K562 (cell line): ENCODE results near the gene PRAMEF11. TPM values are rescaled to one million over a fixed set of nuclear protein-coding genes. Genes with fewer than 3 reads are reported as not detected.
"Not testable (repeated sequence)": the region's sequence is repeated elsewhere in the genome, so short reads cannot be mapped to it uniquely, and the experiment has no call there.

Experiments
- ATAC-seq: fragments of 200-7000 bp; cut with Tn5 transposase; 3 replicates; pipeline ENCODE4 v1.9.1; 2020; ENCODE audit warnings: moderate library complexity
- BruUV-seq: library from RNA; stranded (reverse); fragments of 400-500 nt; replicated peaks from 2 replicates; lab custom pipeline; 2021; lab: Mats Ljungman, UMichigan
- CTCF ChIA-PET: fragments of 300-600 bp; formaldehyde crosslinking; extraction: SDS; loops from one replicate; lab custom pipeline; 2021; ENCODE audit warnings: low intra/inter-chr PET ratio; lab: Yijun Ruan, JAX
- POLR2A ChIA-PET: fragments of 300-600, 350-650 bp; sonication (Branson Sonifier 250); formaldehyde crosslinking; extraction: SDS; loops from one replicate; lab custom pipeline; 2021; ENCODE audit warnings: antibody characterized with exemption, inconsistent platforms; lab: Yijun Ruan, JAX
- DNase-seq, 4 experiments: peaks; one replicate each; pipeline versions ENCODE4 v3.0.0 to v3.0.0-alpha.2; 2011 to 2018; ENCODE audit warnings: low spot score in 3 of 4, mixed read lengths in 3 of 4; ENCODE audit errors: extremely low read depth in 1 of 4
- FAIRE-seq: peaks from 2 replicates; lab custom pipeline; 2011; peaks lifted over from hg19 to GRCh38; lab: Jason Lieb, UNC
- H2AFZ ChIP-seq: 2 replicates; pipeline ENCODE4 v1.6.0; 2011; ENCODE audit warnings: low read depth, low read length, control low read depth, inconsistent platforms
- H3K27ac ChIP-seq: fragments of 200-600 bp; 3 replicates; pipeline ENCODE4 v1.8.0; 2011; ENCODE audit warnings: low read depth, mild to moderate bottlenecking, control low read depth, inconsistent platforms, low read length, moderate library complexity, mixed read lengths; ENCODE audit errors: extremely low read depth
- H3K27me3 ChIP-seq, 2 experiments: fragments of 300-600 bp in 1 of 2; 2 replicates in 1 of 2; 3 replicates in 1 of 2; pipeline versions ENCODE4 v1.6.0 to v1.8.0; 2011; ENCODE audit warnings: inconsistent platforms in 2 of 2, low read length in 2 of 2, mild to moderate bottlenecking in 1 of 2, mixed read lengths in 1 of 2, moderate library complexity in 1 of 2; ENCODE audit not compliant: control insufficient read depth in 2 of 2, insufficient read depth in 2 of 2
- H3K36me3 ChIP-seq: fragments of 300-600 bp; 3 replicates; pipeline ENCODE4 v1.8.0; 2011; ENCODE audit warnings: mild to moderate bottlenecking, low read length, inconsistent platforms; ENCODE audit not compliant: control insufficient read depth, insufficient read depth
- H3K4me1 ChIP-seq, 2 experiments: fragments of 200-600 bp in 1 of 2; replicated peaks in 1 of 2; 2 replicates in 1 of 2; 3 replicates in 1 of 2; pipeline versions ENCODE4 v1.5.1 to v1.8.0; 2011; ENCODE audit warnings: inconsistent platforms in 2 of 2, low read length in 2 of 2, mild to moderate bottlenecking in 1 of 2, mixed read lengths in 1 of 2, moderate library complexity in 1 of 2; ENCODE audit not compliant: control insufficient read depth in 2 of 2, insufficient read depth in 2 of 2
- H3K4me2 ChIP-seq: 2 replicates; pipeline ENCODE4 v1.6.1; 2011; ENCODE audit warnings: low read length, control low read depth, inconsistent platforms, mixed read lengths; ENCODE audit not compliant: insufficient read depth
- H3K4me3 ChIP-seq: fragments of 200-600 bp; sonication (generic), shearing (Covaris generic); 2 replicates; pipeline ENCODE4 v1.5.1; 2016; ENCODE audit warnings: control low read depth, inconsistent platforms
- H3K79me2 ChIP-seq: fragments of 200-600 bp; 3 replicates; pipeline ENCODE4 v1.8.0; 2011; ENCODE audit warnings: low read length, inconsistent platforms; ENCODE audit not compliant: control insufficient read depth, insufficient read depth
- H3K9ac ChIP-seq, 2 experiments: 2 replicates each; pipeline versions ENCODE4 v1.6.0 to v1.6.1; 2011; ENCODE audit warnings: low read depth in 2 of 2, low read length in 2 of 2, control low read depth in 1 of 2, inconsistent platforms in 1 of 2, mild to moderate bottlenecking in 1 of 2, mixed read lengths in 1 of 2; ENCODE audit not compliant: insufficient read depth in 1 of 2
- H3K9me1 ChIP-seq: one replicate; pipeline ENCODE4 v1.6.0; 2011; ENCODE audit warnings: inconsistent platforms, mild to moderate bottlenecking, low read length, moderate library complexity; ENCODE audit not compliant: control insufficient read depth, insufficient read depth
- H3K9me3 ChIP-seq: replicated peaks from 2 replicates; pipeline ENCODE4 v1.5.1; 2011; ENCODE audit warnings: low read depth, low read length, inconsistent platforms; ENCODE audit not compliant: control insufficient read depth, insufficient read depth
- H4K20me1 ChIP-seq: replicated peaks from 2 replicates; pipeline ENCODE4 v1.6.1; 2011; ENCODE audit warnings: low read length, inconsistent platforms, mixed read lengths; ENCODE audit not compliant: control insufficient read depth, insufficient read depth
- WGBS: fragments of 100-300 bp; shearing (Covaris generic); methylation state at CpG from one replicate; pipeline ENCODE4 v1.1.6; 2016; ENCODE audit warnings: low coverage, mixed read lengths; ENCODE audit not compliant: insufficient coverage; ENCODE audit errors: missing lambda C conversion rate; 5-methylcytosine and 5-hydroxymethylcytosine counted together
- in situ Hi-C: fragments of 300-500 bp; cut with MboI; formaldehyde crosslinking; loops from 4 replicates; pipeline ENCODE4 v1.15.0; 2018; ENCODE audit warnings: inconsistent platforms, mixed read lengths
- intact Hi-C: fragments of 100-400 bp; cut with micrococcal nuclease; formaldehyde crosslinking; loops from 2 replicates; pipeline ENCODE4 v1.14.2; 2022
- polyA plus RNA-seq, 8 experiments: library from polyadenylated mRNA; depleted of rRNA in 4 of 8; stranded (reverse) in 5 of 8; unstranded in 3 of 8; fragments of >200 nt; fragmentation: Nextera tagmentation in 2 of 8; fragmentation: Illumina TruSeq in 1 of 8; extraction: Ambion mirVana in 2 of 8; extraction: Trizol in 1 of 8; gene quantifications; 2 replicates each; pipeline versions ENCODE4 v1.2.1 to v1.2.3, GENCODE V29; 2011 to 2014; ENCODE audit warnings: inconsistent platforms in 1 of 8, missing spikeins in 1 of 8
- total RNA-seq, 7 experiments: library from RNA; depleted of rRNA in 6 of 7; stranded (reverse); fragments of >200 nt in 6 of 7; fragmentation: Illumina TruSeq in 2 of 7; extraction: Trizol in 2 of 7; gene quantifications; 2 replicates each; pipeline versions ENCODE4 v1.2.1 to v1.2.3, GENCODE V29; 2011 to 2021; ENCODE audit warnings: low replicate concordance in 1 of 7

Gene PRAMEF11
- total and polyA plus RNA-seq, 9 of the 15 experiments (the other 6 are each of a cell fraction or from before 2014, with no cell fraction given), result not detected

DNA sequence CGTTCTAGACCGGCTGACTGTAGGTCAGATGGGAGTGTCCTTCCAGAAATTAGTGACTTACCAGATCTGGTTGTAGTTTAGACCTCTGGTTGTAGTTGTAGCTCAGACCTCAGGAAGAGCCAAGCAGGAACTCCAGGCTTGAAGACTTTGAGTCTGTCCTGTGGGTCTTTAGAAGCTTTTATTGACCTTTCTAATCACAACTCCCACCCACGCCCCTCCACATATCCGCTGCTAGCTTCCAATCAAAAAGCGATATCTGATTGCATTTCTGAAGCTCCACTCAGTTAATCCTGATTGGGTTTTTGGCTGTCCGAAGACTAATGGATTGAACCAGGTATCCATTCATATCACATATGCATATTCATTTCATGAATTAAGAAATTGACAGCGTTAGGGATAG lies 17.4 kb upstream of the PRAMEF11 start, which contains the start of gene HNRNPCL1:
HNRNPCL1 (minus strand) TSS at position 101 of the 400 bp plus-strand sequence. CDS start 431 bp downstream, outside the sequence.
- intact Hi-C loops, POLR2A ChIA-PET, ATAC-seq: not testable (repeated sequence)

DNA sequence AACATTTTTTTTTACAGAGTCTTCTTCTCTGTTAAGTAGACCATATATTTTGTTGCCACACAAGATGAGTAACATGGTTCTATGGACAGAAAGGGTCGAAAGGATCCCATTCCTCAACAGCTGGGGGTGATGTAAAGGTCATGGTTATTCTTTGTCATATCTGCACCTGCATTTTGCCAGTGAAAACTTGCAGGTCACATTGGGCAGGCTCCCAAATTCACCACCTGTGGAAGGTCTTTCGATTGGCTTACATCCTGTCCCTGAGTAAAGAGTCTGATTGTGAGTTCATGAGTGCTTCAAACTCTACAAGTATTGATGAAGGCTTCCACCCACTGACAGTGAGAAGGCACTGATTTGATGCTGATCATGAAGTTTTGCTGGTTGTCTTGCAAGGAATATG lies 2.0 kb upstream of the PRAMEF11 start:
- H4K20me1 ChIP-seq, H3K4me2 ChIP-seq, H2AFZ ChIP-seq, POLR2A ChIA-PET, BruUV-seq, H3K36me3 ChIP-seq, CTCF ChIA-PET, H3K79me2 ChIP-seq, H3K4me1 ChIP-seq, H3K27ac ChIP-seq, FAIRE-seq, intact Hi-C loops, H3K4me3 ChIP-seq, H3K27me3 ChIP-seq, DNase-seq, H3K9ac ChIP-seq, ATAC-seq, H3K9me1 ChIP-seq, H3K9me3 ChIP-seq: not testable (repeated sequence)
- in situ Hi-C loops, result loop anchor here (5.0 kb wide), 1 partner anchor 54 kb away; the partner anchor contains the start of gene PRAMEF4
- 0% methylated on average over 2 of the region's 2 CpGs for WGBS

More for the DNA sequence above, 17.4 kb upstream of the PRAMEF11 start, which contains the start of gene HNRNPCL1:
- H2AFZ ChIP-seq, CTCF ChIA-PET, H3K4me3 ChIP-seq, DNase-seq, H3K36me3 ChIP-seq, H3K4me2 ChIP-seq, FAIRE-seq, H3K9ac ChIP-seq, H3K27ac ChIP-seq, H3K9me3 ChIP-seq, H3K79me2 ChIP-seq, H3K27me3 ChIP-seq, BruUV-seq, H3K9me1 ChIP-seq, H4K20me1 ChIP-seq, H3K4me1 ChIP-seq: not testable (repeated sequence)
- under 1% methylated on average over 7 of the region's 7 CpGs for WGBS
- in situ Hi-C loops, result loop anchor here (5.0 kb wide), 1 partner anchor 269 kb away; the partner anchor contains the start of gene HNRNPCL2

DNA sequence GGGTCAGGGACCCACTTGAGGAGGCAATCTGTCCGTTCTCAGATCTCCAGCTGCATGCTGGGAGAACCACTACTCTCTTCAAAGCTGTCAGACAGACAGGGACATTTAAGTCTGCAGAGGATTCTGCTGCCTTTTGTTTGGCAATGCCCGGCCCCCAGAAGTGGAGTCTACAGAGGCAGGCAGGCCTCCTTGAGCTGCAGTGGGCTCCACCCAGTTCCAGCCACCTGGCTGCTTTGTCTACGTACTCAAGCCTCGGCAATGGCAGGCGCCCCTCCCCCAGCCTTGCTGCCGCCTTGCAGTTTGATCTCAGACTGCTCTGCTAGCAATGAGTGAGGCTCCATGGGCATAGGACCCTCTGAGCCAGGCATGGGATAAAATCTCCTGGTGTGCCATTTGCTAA lies 12.1 kb downstream of the PRAMEF11 start:
- DNase-seq, H3K9me1 ChIP-seq, H3K9ac ChIP-seq, H2AFZ ChIP-seq, H3K4me3 ChIP-seq, H3K79me2 ChIP-seq, H3K4me1 ChIP-seq, H3K27ac ChIP-seq, H4K20me1 ChIP-seq, FAIRE-seq, H3K9me3 ChIP-seq, H3K36me3 ChIP-seq, H3K4me2 ChIP-seq, H3K27me3 ChIP-seq, ATAC-seq, intact Hi-C loops, in situ Hi-C loops, BruUV-seq: not testable (repeated sequence)
- ChIA-PET CTCF (interaction anchor here (0.6 kb wide), 1 partner anchor 33 kb away, joined by 3 read pairs; no protein-coding TSS in a partner anchor), POLR2A (interaction anchor here (1.0 kb wide), 1 partner anchor 8 kb away, joined by 4 read pairs; no protein-coding TSS in a partner anchor)
- 1% methylated on average over 6 of the region's 6 CpGs for WGBS
